Measurements from ENCODE around the gene DNAAF1.

The DNAAF1 gene

GRCh38 chr16:84194018-84194417, 48.9 kb downstream of the DNAAF1 start:
- Histone ChIP-seq H3K4ac (ENCODE audit: low read depth in 1 of 2, low read length in 2 of 2) (no peak overlapping the region), H4K91ac (ENCODE audit: low read length) (no peak overlapping the region), H3K79me1 (replicated peaks; ENCODE audit: low read length, poor library complexity, severe bottlenecking) (no peaks in the 10 kb centered on the region), H2BK120ac (ENCODE audit: low read depth, low read length) (no peak overlapping the region), H2BK5ac (ENCODE audit: low read depth, low read length, poor library complexity, severe bottlenecking) (no peak overlapping the region), H3K27me3 (ENCODE audit: control insufficient read depth in 1 of 2, insufficient read depth in 1 of 2, low read length in 2 of 2) (peaks cover 23 to 50% of the 10 kb centered on the region in 2 experiments), H3K9me3 (ENCODE audit: control insufficient read depth, low read length) (no peaks in the 10 kb centered on the region), H2AFZ (ENCODE audit: low read depth, low read length) (no peak overlapping the region), H3K23ac (ENCODE audit: low read length in 2 of 2) (no peak overlapping the region), H3K9ac (ENCODE audit: low read length) (no peak overlapping the region), H4K8ac (ENCODE audit: low read length) (no peak overlapping the region), H3K36me3 (ENCODE audit: control insufficient read depth in 1 of 2, insufficient read depth in 2 of 2, low read depth in 1 of 2, low read length in 2 of 2) (peaks cover 0 to 2% of the 10 kb centered on the region in 2 experiments), H2BK15ac (ENCODE audit: low read depth, poor library complexity, severe bottlenecking) (no peak overlapping the region), H3K14ac (ENCODE audit: low read length in 2 of 2) (no peak overlapping the region), H2AK5ac (ENCODE audit: low read length, severe bottlenecking) (no peak overlapping the region), H3K4me3 (ENCODE audit: insufficient read depth in 1 of 2, low read depth in 1 of 2, low read length in 2 of 2) (no peak overlapping the region), H3K4me2 (ENCODE audit: low read length, poor library complexity, severe bottlenecking) (no peak overlapping the region), H3K27ac (ENCODE audit: low read length, poor library complexity, severe bottlenecking) (no peak overlapping the region), H2BK12ac (ENCODE audit: low read length in 2 of 2) (no peak overlapping the region), H3K18ac (ENCODE audit: low read depth in 1 of 2, low read length in 2 of 2) (no peak overlapping the region), H3K4me1 (ENCODE audit: control insufficient read depth, insufficient read depth, low read depth, low read length) (peaks cover 8% of the 10 kb centered on the region)
- 90% methylated on average over 11 of the region's 11 CpGs for WGBS
- DNase-seq: no peak

- 88% methylated on average over 34 of the region's 34 CpGs for WGBS
- Histone ChIP-seq H2BK12ac (ENCODE audit: low read length in 2 of 2) (no peak overlapping the region), H3K4me1 (ENCODE audit: control insufficient read depth, insufficient read depth, low read depth, low read length) (peaks cover 8% of the 10 kb centered on the region)
Measured at GRCh38 chr16:84194470-84195200, 49.5 kb downstream of the DNAAF1 start.

GRCh38 chr16:84195201-84196093, 50.3 kb downstream of the DNAAF1 start:
- H3K23ac ChIP-seq (ENCODE audit: low read length in 2 of 2): peak overlapping the region in 1 of 2 experiments; percentile 23
- peak overlapping the region in 1 of 2 experiments; percentile 20 for H3K4me3 ChIP-seq (ENCODE audit: insufficient read depth in 1 of 2, low read depth in 1 of 2, low read length in 2 of 2)
- no peak overlapping the region for H4K8ac ChIP-seq (ENCODE audit: low read length)
- H3K4me2 ChIP-seq (ENCODE audit: low read length, poor library complexity, severe bottlenecking): no peak overlapping the region
- H3K36me3 ChIP-seq (ENCODE audit: control insufficient read depth in 1 of 2, insufficient read depth in 2 of 2, low read depth in 1 of 2, low read length in 2 of 2): peaks cover 0 to 2% of the 10 kb centered on the region in 2 experiments
- no peak overlapping the region for H3K14ac ChIP-seq (ENCODE audit: low read length in 2 of 2)
- no peak overlapping the region for H2BK15ac ChIP-seq (ENCODE audit: low read depth, poor library complexity, severe bottlenecking)
- no peak overlapping the region for H3K27ac ChIP-seq (ENCODE audit: low read length, poor library complexity, severe bottlenecking)
- peaks cover 8% of the 10 kb centered on the region for H3K4me1 ChIP-seq (ENCODE audit: control insufficient read depth, insufficient read depth, low read depth, low read length)
- no peak overlapping the region for H2AK5ac ChIP-seq (ENCODE audit: low read length, severe bottlenecking)
- H3K4ac ChIP-seq (ENCODE audit: low read depth in 1 of 2, low read length in 2 of 2): no peak overlapping the region
- H2BK12ac ChIP-seq (ENCODE audit: low read length in 2 of 2): no peak overlapping the region
- no peak overlapping the region for H2BK120ac ChIP-seq (ENCODE audit: low read depth, low read length)
- peaks cover 32 to 64% of the 10 kb centered on the region in 2 experiments for H3K27me3 ChIP-seq (ENCODE audit: control insufficient read depth in 1 of 2, insufficient read depth in 1 of 2, low read length in 2 of 2)
- no peak overlapping the region for H2AFZ ChIP-seq (ENCODE audit: low read depth, low read length)
- no peaks in the 10 kb centered on the region for H3K9me3 ChIP-seq (ENCODE audit: control insufficient read depth, low read length)
- no peak for DNase-seq
- H4K91ac ChIP-seq (ENCODE audit: low read length): peak overlapping the region; percentile 9
- WGBS: 88% methylated on average over 36 of the region's 38 CpGs
- no peaks in the 10 kb centered on the region for H3K79me1 ChIP-seq (replicated peaks; ENCODE audit: low read length, poor library complexity, severe bottlenecking)
- no peak overlapping the region for H3K9ac ChIP-seq (ENCODE audit: low read length)
- no peak overlapping the region for H3K18ac ChIP-seq (ENCODE audit: low read depth in 1 of 2, low read length in 2 of 2)
- H2BK5ac ChIP-seq (ENCODE audit: low read depth, low read length, poor library complexity, severe bottlenecking): no peak overlapping the region

More at GRCh38 chr16:84194470-84195200, 49.5 kb downstream of the DNAAF1 start:
- H3K14ac ChIP-seq (ENCODE audit: low read length in 2 of 2): no peak overlapping the region
- H3K9ac ChIP-seq (ENCODE audit: low read length): no peak overlapping the region
- H2AK5ac ChIP-seq (ENCODE audit: low read length, severe bottlenecking): no peak overlapping the region
- H3K27ac ChIP-seq (ENCODE audit: low read length, poor library complexity, severe bottlenecking): no peak overlapping the region
- H3K4ac ChIP-seq (ENCODE audit: low read depth in 1 of 2, low read length in 2 of 2): no peak overlapping the region
- H4K91ac ChIP-seq (ENCODE audit: low read length): no peak overlapping the region
- no peak overlapping the region for H3K23ac ChIP-seq (ENCODE audit: low read length in 2 of 2)
- no peak overlapping the region for H2BK15ac ChIP-seq (ENCODE audit: low read depth, poor library complexity, severe bottlenecking)
- no peak overlapping the region for H3K4me3 ChIP-seq (ENCODE audit: insufficient read depth in 1 of 2, low read depth in 1 of 2, low read length in 2 of 2)
- no peak overlapping the region for H3K18ac ChIP-seq (ENCODE audit: low read depth in 1 of 2, low read length in 2 of 2)
- H4K8ac ChIP-seq (ENCODE audit: low read length): no peak overlapping the region
- no peaks in the 10 kb centered on the region for H3K79me1 ChIP-seq (replicated peaks; ENCODE audit: low read length, poor library complexity, severe bottlenecking)
- H3K27me3 ChIP-seq (ENCODE audit: control insufficient read depth in 1 of 2, insufficient read depth in 1 of 2, low read length in 2 of 2): peaks cover 26 to 56% of the 10 kb centered on the region in 2 experiments
- H3K4me2 ChIP-seq (ENCODE audit: low read length, poor library complexity, severe bottlenecking): no peak overlapping the region
- H2BK120ac ChIP-seq (ENCODE audit: low read depth, low read length): no peak overlapping the region
- no peaks in the 10 kb centered on the region for H3K9me3 ChIP-seq (ENCODE audit: control insufficient read depth, low read length)
- no peak overlapping the region for H2AFZ ChIP-seq (ENCODE audit: low read depth, low read length)
- peaks cover 0 to 2% of the 10 kb centered on the region in 2 experiments for H3K36me3 ChIP-seq (ENCODE audit: control insufficient read depth in 1 of 2, insufficient read depth in 2 of 2, low read depth in 1 of 2, low read length in 2 of 2)
- no peak overlapping the region for H2BK5ac ChIP-seq (ENCODE audit: low read depth, low read length, poor library complexity, severe bottlenecking)
- no peak for DNase-seq

- Histone ChIP-seq H3K36me3 (ENCODE audit: control insufficient read depth in 1 of 2, insufficient read depth in 2 of 2, low read depth in 1 of 2, low read length in 2 of 2) (no peaks in the 10 kb centered on the region), H2BK12ac (ENCODE audit: low read length in 2 of 2) (no peak overlapping the region), H2BK5ac (ENCODE audit: low read depth, low read length, poor library complexity, severe bottlenecking) (no peak overlapping the region), H3K79me1 (replicated peaks; ENCODE audit: low read length, poor library complexity, severe bottlenecking) (no peaks in the 10 kb centered on the region), H3K27ac (ENCODE audit: low read length, poor library complexity, severe bottlenecking) (no peak overlapping the region), H3K4me3 (ENCODE audit: insufficient read depth in 1 of 2, low read depth in 1 of 2, low read length in 2 of 2) (peak overlapping the region in 1 of 2 experiments; percentile 20), H3K23ac (ENCODE audit: low read length in 2 of 2) (no peak overlapping the region), H2AK5ac (ENCODE audit: low read length, severe bottlenecking) (no peak overlapping the region), H2BK15ac (ENCODE audit: low read depth, poor library complexity, severe bottlenecking) (no peak overlapping the region), H3K27me3 (ENCODE audit: control insufficient read depth in 1 of 2, insufficient read depth in 1 of 2, low read length in 2 of 2) (peaks cover 32 to 65% of the 10 kb centered on the region in 2 experiments), H3K18ac (ENCODE audit: low read depth in 1 of 2, low read length in 2 of 2) (no peak overlapping the region), H3K4me2 (ENCODE audit: low read length, poor library complexity, severe bottlenecking) (no peak overlapping the region), H4K91ac (ENCODE audit: low read length) (no peak overlapping the region), H4K8ac (ENCODE audit: low read length) (no peak overlapping the region), H2BK120ac (ENCODE audit: low read depth, low read length) (no peak overlapping the region), H3K4ac (ENCODE audit: low read depth in 1 of 2, low read length in 2 of 2) (no peak overlapping the region), H3K9me3 (ENCODE audit: control insufficient read depth, low read length) (no peaks in the 10 kb centered on the region), H3K9ac (ENCODE audit: low read length) (no peak overlapping the region), H3K14ac (ENCODE audit: low read length in 2 of 2) (no peak overlapping the region), H2AFZ (ENCODE audit: low read depth, low read length) (no peak overlapping the region), H3K4me1 (ENCODE audit: control insufficient read depth, insufficient read depth, low read depth, low read length) (peaks cover 8% of the 10 kb centered on the region)
- no peak for DNase-seq
- 85% methylated on average over 13 of the region's 16 CpGs for WGBS
Measured at GRCh38 chr16:84196101-84196500, 51.0 kb downstream of the DNAAF1 start.

All from mesenchymal stem cell (in vitro differentiated cells and primary cell).